Anterior cingulate cortex (tissue), 58 donors: Measurements from ENCODE around the gene RYR3.

Experiments used
- DNase-seq, 58 donors: peaks; one replicate each; lab custom pipeline; 2025; lab: John Stamatoyannopoulos, UW

Gene RYR3

DNA sequence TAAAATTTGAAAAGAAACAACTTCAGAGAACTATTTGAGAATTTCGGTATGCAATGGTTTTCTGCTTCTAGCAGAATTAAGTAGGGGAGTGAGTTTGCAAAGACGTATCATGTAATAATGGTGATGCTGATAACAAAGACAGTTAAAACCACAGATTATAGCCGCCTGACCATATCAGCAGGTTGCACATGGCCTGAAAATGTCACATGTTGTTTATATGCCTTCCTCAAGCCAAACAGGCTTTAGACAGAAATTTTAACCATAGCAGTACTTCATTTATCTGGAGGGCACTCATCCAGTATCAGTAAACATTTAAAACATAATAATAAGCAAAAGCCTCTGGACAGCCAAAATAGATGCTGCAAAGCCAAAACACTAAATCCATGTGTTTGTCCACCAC is 131.7 kb downstream of the RYR3 start:
- no peak for DNase-seq

DNA sequence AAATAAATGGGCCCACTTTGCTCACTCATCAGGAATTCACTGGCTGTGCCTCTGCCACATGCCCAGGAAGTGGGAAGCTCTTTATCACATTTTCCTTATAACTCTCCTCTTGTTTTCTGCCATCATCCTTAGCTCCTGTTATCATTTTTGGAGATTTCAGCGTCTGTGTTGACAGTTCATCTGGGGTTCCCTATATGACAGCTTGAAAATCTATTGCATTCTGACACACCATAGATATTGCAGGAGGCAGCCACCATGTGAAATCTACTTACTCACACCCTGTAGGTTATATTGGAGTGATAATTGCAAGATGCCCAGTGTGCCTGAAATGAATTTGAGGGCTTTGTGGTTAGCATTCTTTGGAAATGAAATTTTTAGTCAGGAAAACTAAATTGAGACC is 132.9 kb downstream of the RYR3 start:
- no peak for DNase-seq

DNA sequence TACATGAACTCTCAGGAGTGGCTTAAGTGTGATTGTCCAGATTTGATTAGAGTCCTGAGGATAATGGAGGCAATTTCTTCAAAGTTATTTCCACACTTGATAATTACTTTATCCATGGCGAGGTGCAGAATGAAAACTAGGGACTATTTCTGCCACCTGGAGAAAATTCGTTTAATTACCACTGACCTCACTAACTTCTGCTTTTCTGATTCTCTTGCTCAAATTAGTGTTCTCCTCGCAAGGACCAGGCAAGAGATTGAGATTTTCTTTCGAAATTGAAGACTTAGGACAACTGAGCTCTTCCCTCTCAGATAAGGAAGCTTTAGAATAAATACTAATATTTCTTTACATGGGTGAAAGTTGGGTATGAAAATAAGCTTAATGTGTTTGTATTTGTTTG is 135.2 kb downstream of the RYR3 start:
- DNase-seq = no peak

DNA sequence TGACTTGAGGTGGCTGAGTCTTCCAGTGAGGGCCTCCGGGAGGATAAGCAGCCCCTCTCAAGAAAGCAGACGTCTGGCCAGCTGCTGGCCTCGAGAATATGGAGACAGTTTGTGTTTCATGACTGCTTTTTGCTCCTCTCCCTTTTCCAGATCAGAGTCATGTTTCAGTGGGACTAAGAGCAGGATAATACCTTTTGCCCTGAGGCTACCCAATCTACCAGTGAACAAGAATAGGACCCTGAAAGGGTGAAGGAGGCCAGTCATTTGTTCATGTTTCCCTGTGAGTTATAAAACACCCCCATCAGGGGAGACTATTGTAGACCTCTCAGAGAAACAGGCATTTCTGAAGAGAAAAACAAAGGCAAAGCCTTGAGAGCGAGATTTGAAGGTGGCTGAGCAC is 137.4 kb downstream of the RYR3 start:
- no peak for DNase-seq

DNA sequence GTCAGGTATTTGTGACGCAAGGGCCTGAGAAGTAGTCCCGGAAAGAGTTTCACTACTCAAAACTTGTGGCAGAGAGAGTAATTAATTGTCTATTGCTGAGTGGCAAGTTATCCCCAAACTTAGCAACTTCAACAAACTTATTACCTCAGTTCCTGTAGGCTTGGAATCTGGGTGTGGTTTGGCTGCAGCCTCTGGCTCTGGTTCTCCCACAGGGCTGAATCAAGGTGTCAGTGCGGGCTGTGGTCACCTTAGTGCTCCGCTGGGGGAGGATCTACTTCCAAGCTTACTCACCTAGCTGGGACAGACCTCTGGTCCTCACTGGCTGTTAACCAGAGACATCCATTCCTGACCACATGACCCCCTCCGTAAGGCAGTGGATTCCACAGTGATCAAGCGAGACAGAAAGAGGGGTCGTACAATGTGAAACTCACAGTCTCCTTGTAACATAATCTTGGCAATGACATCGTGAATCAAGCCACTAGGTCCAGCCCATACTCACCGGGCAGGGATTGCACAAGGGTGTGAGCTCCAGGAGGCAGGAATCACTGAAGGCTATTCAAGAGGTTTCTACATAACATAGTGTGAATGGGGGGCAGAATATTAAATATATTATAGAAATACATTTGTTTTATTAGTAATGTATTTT is 138.3 kb downstream of the RYR3 start:
- no peak for DNase-seq

DNA sequence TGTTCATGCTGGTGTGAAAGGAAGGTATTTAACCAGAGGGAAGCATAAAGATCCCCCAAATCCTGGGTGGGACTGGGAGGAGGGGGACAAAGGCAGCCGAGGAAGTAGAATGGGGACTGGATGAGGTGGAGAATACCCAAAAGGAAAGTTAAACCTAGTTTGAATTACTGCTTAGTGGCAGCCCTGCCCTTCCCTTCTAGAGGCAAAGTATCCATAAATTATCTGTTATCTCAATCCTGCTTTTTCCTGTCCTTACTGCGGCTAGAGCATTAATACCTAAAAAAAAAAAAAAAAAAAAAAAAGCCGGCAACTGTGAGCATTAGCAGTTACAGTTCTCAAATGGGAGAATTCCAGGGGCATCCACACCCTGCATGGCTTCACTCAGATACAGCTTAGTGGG is 139.0 kb downstream of the RYR3 start:
- DNase-seq = no peak

DNA sequence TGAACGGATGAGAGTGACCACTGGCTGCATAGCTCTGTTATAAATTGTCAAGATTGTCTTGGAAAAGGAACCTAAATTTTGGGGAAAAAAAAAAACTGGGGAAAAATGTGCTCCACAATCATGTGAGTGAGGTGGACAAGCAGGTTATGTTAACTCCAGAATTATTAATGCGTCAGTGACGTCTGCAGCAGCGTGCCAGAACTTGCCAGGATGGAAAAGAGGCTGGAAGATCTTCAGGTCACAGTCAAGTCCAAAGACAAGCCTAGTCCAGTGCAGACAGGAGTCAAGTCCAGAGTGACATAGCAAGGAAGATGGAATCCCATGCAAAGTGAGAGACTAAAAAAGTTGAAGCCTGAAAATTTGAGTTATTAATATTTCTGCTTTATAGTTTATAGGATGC is 140.6 kb downstream of the RYR3 start:
- DNase-seq = no peak

DNA sequence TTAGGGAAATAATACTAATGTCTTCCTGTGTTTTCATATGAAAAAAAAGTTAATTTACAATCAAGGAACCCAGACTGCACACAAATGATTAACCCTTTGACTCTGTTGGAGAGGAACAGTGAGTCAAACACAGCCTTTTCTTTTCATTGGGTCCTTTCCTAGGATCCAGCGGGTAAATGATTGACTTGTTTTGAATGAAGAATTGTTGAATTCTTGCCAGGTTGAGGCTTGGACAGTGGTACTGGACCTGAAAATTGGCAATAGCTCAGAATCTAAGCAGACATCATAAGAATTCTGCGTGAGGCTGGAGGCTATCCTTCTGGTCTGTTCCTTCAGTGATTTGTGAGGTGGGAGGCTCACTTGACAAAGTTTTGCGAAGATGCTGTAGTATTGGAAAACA is 143.0 kb downstream of the RYR3 start:
- no peak for DNase-seq

DNA sequence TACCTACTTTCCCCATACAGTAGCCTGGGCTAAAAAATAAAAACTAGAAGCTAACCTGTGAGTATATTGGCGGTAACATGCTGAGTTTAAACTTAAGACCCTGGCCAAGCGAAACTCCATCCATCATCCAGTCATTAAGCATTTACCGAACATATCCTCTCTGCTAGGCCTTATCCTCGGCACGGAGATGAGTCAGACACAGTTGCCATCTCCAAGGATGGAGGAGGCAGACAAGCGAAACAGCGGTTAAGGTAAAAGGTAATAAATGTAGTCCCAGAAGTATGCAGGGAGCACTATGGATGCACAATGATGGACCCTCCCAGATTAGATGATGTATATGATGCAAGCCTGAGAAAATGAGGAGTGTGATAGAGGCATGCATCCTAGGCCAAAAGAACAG is 143.6 kb downstream of the RYR3 start:
- no peak for DNase-seq

DNA sequence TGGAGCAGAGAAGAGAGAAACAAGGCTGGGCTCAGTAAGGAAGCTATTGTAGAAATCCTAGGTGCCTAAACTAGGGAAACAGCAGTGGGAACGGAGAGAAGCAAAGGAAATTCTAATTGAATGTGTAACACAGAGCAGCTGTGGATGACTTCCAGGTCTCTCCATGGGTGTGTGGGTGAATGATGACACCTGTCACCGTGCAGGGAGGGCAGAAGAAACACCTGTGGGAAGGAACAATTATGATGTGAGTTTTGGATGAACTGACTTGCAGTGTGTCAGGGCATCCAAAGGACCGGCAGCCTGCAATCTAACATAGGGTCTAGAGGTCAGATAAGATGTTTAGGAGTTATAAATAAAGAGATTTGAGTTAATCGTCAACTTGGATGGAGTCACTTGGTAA is 144.2 kb downstream of the RYR3 start:
- peak in 1 of 58 donors; percentile 14 for DNase-seq

DNA sequence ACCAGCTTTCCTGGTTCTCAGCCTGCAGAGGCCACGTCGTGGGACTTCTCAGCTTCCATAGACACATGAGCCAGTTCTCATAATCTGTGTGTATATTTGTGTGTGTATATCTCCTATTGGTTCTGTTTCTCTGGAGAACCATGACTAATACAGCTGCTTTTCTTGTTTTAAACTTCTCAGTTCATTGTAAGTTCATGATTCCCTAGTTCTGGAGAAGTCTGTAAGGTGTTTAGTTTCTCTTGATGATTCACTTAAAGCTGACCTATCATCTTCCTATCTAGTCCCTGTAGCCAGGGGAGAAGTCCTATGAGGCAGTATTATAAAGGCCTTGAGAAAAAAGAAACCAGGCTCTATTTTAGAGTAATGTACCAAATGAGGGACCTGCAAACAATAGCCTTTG is 147.7 kb downstream of the RYR3 start:
- DNase-seq = no peak

DNA sequence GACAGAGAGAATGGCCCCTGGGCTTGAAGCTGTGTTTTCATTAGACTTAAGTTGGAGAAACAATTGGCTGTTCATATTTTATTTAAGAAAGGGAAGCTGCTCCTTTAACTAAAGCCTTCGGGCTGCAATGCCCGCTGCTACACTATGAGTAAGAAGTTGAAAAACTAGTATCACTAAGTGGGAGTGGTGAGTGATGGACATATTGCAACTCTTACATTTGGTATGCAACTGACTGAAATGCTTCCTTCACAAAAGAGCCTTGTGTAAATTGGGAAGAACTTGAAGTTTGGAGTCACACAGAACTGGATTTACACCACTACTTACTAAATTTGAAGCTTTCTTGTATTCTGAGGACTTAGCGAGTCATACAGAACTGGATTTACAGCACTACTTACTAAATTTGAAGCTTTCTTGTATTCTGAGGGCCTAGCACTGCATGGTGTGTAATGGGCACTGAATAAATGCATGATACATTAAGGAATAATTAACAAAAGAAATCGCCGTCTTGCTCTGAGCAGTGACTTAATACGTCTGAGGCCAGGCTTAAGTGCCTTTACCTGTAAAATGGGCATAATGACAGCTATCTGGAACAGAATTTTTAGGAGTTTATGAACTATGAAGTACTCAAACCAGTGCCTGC is 149.5 kb downstream of the RYR3 start:
- DNase-seq = no peak

DNA sequence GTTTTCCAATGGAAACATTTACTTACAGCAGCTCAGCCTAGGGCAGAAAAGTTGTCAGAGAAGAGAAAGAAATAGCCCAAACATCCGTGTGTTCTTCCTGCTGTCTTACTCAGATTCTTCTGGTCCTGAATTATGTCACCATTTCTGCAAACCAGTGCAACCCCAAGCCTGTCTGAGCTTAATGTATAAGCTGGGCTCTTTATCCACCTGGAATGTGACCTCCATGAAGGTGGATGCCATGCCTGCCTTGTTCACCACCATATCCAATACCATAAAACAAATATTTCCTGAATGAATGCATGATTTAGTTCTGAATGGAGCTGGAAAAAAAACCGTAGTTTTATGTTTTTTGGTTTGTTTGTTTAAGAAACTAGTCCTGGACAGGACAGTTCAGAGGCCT is 150.9 kb downstream of the RYR3 start:
- no peak for DNase-seq

DNA sequence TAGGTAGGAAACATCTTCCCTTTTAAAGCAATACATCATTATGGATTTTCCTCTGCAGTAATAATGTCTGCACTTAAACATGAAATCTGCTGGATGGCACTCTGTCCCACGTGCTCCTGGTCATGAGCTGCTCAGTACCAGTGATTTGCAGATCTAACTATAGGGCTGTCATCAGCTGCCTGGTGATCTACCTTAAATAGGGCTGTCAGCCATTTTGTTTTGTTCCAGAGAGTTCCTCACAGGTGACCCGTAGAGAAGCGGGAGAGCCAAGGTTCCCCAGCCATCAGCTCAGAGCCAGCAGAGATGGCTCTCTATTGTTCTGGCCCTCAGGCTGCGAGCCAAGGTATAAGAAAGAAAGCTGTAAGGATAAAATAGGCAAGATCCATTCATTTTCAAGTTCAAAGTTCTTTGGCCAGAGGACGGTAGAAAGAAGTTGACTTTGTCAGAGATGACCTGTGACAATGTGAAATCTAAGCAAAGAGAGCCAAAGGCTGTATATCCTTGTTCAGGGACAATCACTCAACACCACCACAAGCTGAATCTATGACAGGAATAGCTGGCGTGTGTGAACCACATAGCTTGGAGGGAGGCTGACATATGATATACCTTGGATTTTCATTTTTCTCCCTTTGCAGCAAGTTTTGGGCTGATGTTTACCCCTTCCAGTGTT is 156.5 kb downstream of the RYR3 start:
- DNase-seq = no peak

DNA sequence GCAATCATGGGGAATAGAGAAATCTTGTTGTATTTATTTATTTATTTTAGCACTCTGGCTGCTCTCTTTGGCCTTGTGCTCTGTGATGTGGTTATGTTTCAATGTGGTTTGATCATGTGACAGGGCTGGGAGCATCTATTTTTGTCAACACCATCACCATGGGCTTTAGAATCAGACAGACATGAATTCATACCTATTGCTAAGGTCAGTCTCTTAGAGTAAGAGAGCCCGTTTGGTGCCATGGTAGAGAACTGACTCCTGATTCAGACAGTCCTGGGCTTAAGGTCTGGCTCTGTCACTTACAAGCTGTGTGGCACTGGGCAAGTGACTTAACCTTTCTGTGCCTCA is 157.0 kb downstream of the RYR3 start:
- no peak for DNase-seq

DNA sequence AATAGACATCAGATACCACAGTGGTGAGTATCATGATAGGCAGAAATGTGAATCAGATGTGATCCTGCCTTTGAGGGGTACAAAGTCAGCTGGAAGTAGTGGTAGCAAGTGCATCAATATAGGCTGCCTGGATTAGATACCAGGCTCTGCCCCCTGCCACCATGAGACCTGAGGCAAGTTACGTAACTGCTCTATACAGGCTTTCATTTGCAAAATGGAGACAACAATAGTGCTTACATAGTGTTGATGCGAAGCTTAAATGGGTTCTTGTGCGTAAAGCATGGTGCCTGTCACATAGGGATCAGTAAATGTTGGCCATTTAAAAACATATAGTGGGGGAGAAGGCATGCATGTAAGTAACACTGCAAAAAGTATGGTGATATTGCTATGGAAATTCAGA is 158.0 kb downstream of the RYR3 start:
- no peak for DNase-seq

DNA sequence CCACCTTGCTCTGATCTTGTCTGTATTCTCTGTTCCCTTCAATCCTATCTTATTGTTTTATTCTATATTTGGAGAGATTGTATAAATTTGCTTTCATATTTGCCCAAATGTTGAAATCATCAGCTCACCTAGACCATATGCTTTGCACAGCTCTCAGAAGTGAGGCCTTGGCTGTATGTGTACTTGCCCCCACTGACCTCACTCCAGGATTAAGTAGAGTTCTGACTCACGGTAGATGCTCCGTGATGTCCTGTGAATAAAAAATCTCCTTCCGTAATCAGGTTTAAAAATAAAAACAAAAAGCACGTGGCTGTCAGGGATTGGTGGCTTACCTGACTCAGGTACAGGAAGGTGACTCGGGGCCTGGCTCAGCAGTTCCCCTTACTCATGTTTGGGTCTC is 162.2 kb downstream of the RYR3 start:
- no peak for DNase-seq

DNA sequence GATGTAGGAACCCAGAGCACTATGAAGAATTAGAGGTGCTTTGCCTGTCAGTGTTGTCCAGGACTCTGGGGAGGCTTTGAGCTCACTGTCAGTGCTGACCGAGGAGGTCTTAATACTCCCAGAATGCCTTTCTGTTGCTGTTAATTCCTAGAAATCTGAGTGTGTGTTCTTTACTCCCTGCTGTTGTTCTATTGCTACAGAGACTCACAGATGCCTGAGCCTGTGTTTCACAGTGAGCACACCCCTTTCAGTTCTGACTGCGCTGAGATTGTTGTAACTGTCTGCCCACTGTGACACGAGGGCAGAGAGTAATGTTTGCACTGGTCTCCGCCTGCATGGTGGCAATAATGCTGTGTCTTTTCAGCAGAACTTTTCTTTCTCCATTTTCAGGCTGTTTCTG is 162.9 kb downstream of the RYR3 start:
- no peak for DNase-seq

DNA sequence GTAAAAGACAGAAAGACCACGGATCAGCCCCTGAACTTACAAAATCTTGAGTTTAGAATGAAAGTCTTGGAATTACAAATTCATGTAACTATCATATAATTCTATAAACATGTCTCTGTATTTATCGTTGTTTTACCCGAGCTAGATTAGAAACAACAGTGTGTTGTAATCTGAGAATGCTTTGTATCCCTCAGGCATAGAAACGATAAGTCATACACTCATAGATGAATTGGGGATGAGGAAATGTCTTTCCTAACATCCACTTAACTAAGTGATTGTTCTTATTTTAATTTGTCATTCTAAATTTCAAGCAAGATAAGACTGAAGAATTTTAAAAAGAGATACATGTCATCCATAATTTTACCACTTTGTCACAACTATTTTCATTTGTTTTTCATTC is 165.3 kb downstream of the RYR3 start:
- no peak for DNase-seq

DNA sequence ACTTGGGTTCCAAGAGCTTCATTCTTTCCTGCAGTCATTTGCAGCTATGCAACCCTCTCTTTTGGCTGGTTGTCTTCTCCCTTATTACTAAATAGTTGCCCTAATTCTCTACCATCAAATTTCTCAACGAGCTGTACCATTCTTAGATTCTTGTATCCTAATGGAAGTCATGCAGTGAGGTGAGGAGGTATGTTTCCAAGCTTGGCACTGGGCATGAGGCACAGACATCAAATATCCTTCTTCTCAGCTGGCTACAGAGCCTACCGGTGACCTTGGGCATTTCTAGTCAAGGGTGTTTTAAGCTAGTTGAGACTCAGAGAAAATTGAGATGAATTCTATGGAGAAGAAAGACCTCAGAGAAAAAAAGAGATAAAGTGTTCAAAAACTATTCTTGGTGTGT is 166.1 kb downstream of the RYR3 start:
- DNase-seq = no peak

DNA sequence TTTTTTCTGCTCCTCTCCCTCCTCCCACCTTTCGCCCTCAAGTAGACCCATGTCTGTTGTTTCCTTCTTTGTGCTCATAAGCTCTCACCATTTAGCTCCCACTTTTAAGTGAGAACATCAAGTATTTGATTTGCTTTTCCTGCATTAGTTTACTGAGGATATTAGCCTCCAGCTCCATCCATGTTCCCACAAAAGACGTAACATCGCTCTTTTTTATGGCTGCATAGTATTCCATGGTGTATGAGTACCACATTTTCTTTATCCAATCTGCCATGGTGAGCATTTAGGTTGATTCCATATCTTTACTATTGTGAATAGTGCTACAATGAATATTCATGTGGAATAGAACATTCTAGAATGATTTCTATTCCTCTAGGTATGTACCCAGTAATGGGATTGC is 178.6 kb downstream of the RYR3 start:
- DNase-seq = no peak

DNA sequence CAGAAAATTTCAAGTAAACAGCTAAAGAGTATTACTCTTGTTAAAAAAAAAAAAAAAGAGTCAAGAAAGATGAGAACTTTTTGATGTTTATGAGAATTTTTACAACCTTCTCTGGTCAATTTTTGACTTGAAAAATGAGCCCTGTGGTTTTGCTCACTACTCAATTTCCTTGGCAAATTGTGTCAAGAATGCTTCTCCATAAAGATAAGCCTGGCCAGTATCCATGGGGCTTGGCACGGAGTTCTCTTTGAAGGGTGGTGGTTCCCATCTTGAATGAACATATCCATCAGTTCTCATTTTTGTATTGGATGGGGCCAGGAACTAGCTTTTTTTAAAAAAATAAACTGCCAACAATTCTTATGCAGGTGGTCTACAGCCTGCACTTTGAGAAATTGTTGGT is 179.9 kb downstream of the RYR3 start:
- DNase-seq = no peak
